ENCODE data around the gene TMEM109.
A peak's percentile ranks its signal among the peaks of the same experiment; 100 is the strongest.

The TMEM109 gene

GRCh38 chr11:60873533-60873932 is 40.4 kb upstream of the TMEM109 start:
- H3K27ac ChIP-seq = no peak overlapping the region
- no peak overlapping the region for H3K4me3 ChIP-seq
- no peak for TF ChIP-seq CTCF (IDR thresholded peaks at IDR 0.05)
- no peak for DNase-seq (ENCODE audit: low spot score)

DNA sequence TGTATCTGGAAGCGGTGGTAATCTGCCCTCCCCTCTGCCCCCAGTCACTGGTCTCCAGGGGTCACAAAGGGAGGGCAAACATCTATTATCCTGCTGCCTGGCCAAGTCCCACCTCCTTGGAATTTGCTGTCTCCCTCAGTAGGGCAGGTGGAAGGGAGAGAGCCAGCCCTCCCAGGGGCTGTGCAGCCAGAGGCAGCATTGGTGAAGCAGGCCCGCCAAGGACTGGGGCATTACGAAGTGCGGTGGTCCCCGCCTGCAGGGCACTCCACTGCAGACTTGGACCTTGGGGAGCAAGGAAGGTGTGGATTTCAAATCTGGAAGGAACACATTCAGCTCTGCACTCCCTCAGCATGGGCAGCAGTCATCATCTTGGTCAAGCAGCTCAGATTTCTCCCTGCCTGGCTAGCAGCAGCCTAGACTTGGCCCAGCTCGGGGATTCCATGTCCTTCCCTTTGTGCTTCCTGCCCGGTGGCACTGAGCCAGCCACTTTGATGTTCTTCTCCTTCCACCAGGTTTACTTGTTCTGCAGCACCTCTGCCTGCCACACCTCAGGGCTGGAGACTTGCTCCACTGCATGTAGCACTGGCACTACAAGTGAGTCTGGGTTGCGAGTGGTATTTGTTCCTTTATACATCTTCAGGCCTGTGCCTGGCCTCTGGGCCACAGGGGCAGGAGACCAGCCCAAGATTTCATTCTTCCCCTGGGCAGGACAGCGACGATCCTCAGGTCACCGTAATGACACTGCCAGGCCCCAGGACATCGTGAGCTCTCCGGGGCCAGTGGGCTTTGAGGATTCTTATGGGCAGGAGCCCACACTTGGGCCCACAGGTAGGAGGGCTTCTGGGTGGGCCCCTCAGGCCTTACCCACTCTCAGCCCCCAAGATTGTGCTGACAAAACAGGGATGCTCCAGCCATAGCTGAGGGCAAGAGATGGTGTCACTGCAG is 39.3 kb upstream of the TMEM109 start:
- DNase-seq (ENCODE audit: low spot score) = no peak

DNA sequence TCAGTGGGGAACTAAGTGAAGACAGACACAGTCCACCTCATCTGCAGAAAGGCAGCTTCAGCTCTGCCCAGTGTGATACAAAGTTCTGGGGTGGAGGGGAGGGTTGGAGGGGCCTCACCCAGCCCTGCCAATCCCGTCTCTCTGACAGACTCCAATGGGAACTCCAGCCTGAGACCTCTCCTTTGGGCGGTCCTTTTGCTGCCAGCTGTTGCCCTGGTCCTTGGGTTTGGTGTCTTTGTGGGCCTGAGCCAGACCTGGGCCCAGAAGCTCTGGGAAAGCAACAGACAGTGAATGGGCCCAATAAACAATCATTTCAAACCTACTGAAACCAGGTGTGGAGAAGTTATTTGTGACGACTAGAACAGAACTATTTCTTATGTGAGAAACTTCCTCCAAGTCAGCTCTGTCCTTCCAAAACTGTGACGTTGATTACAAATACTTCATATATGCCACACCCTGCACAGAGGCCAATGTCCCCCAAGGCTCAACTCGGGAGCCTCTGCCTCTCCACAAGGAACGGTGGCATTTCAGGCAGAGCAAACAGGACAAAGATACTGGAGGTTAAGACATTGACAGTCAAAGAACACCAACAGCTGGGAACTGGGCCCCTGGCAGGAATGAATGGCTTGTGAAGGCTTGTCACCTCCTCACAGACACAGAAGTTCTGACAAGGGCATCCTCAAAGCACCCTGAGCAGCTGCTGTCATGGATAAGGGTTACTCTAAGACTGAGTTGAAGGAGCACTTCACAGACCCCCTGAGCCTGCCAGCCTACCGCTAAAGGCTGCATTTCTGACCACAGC is 38.4 kb upstream of the TMEM109 start:
- no peak for TF ChIP-seq CTCF (IDR thresholded peaks at IDR 0.05)
- no peak overlapping the region for H3K27ac ChIP-seq
- no peak for DNase-seq (ENCODE audit: low spot score)

More for the DNA sequence above, 39.3 kb upstream of the TMEM109 start:
- H3K27ac ChIP-seq = no peak overlapping the region
- no peak for TF ChIP-seq CTCF (IDR thresholded peaks at IDR 0.05)
- no peak overlapping the region for H3K4me3 ChIP-seq

DNA sequence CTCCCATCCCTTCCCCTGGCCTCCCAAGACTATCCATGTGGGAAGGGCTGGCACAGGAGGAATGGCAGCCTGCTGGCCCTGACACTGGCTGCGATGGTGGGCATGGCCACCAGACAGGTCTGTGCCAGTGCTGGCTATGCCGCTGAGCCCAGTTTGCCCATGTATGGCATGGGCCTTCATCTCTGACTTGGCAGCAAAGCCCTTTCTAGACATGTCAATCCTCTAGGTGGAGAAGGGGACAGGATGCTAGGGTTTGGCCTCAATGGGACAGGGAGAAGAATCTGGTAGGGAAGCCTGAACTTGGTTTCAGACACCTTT is 37.8 kb upstream of the TMEM109 start:
- DNase-seq (ENCODE audit: low spot score) = no peak
- no peak overlapping the region for H3K4me3 ChIP-seq
- H3K27ac ChIP-seq = no peak overlapping the region
- TF ChIP-seq CTCF (IDR thresholded peaks at IDR 0.05) = no peak

More for the DNA sequence above, 38.4 kb upstream of the TMEM109 start:
- no peak overlapping the region for H3K4me3 ChIP-seq

GRCh38 chr11:60878245-60879101 is 35.5 kb upstream of the TMEM109 start:
- peak overlapping the region; percentile 19 to 34 for H3K27ac ChIP-seq
- no peak overlapping the region for H3K4me3 ChIP-seq
- DNase-seq (ENCODE audit: low spot score) = no peak
- no peak for TF ChIP-seq CTCF (IDR thresholded peaks at IDR 0.05)

GRCh38 chr11:60879104-60879503 is 34.9 kb upstream of the TMEM109 start:
- Histone ChIP-seq H3K27ac (no peak overlapping the region), H3K4me3 (no peak overlapping the region)
- no peak for DNase-seq (ENCODE audit: low spot score)
- TF ChIP-seq CTCF (IDR thresholded peaks at IDR 0.05) = no peak
